PC-3 (cell line): Measurements from ENCODE around the gene CTNNA2.

Experiments used
- EZH2 ChIP-seq: fragments of 300-600 bp; sonication (generic); IDR thresholded peaks from one replicate; pipeline ENCODE4 v1.6.1; 2017; ENCODE audit warnings: antibody characterized with exemption, mild to moderate bottlenecking, low read length; ENCODE audit not compliant: unreplicated experiment
- EZH2phosphoT487 ChIP-seq: fragments of 300-600 bp; sonication (generic); IDR thresholded peaks from 2 replicates; pipeline ENCODE4 v1.6.1; 2018; ENCODE audit warnings: mild to moderate bottlenecking, antibody characterized with exemption, low read length, borderline replicate concordance
- TF ChIP-seq, protein P1 (sequence below): fragments of 300-600 bp; sonication (generic); conservative IDR thresholded peaks from 2 replicates; pipeline ENCODE4 v1.5.1; 2017; ENCODE audit warnings: antibody characterized with exemption, low read depth, mild to moderate bottlenecking, low read length

DNA sequence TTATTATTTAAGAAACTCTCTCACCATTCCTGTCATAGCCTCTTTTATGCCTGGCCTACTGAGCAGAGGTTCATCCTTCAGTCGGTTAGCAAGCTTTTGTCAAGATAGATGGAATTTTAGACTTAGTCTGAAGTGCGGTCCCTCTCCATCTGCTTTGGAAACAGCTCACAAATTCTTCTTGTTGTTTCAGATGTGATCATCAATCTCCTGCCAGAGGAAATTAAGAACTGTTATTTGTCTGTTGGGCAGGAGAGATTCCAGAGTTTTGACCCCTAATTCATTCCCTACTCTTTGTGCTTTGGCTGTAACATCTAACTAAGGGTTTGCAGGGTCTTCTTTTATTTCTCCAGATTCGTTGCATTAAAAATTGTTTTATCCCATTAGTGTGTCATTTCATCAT, 735.3 kb downstream of the CTNNA2 start:
- TF ChIP-seq, protein P1, sequence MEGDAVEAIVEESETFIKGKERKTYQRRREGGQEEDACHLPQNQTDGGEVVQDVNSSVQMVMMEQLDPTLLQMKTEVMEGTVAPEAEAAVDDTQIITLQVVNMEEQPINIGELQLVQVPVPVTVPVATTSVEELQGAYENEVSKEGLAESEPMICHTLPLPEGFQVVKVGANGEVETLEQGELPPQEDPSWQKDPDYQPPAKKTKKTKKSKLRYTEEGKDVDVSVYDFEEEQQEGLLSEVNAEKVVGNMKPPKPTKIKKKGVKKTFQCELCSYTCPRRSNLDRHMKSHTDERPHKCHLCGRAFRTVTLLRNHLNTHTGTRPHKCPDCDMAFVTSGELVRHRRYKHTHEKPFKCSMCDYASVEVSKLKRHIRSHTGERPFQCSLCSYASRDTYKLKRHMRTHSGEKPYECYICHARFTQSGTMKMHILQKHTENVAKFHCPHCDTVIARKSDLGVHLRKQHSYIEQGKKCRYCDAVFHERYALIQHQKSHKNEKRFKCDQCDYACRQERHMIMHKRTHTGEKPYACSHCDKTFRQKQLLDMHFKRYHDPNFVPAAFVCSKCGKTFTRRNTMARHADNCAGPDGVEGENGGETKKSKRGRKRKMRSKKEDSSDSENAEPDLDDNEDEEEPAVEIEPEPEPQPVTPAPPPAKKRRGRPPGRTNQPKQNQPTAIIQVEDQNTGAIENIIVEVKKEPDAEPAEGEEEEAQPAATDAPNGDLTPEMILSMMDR, result no peak
- no peak for TF ChIP-seq EZH2
- TF ChIP-seq EZH2phosphoT487, result no peak
